ENCODE data around the gene EIF3A.

The EIF3A gene

GRCh38 chr10:118998183-118998582 is 82.4 kb downstream of the EIF3A start:
- no peak overlapping the region for H3K9ac ChIP-seq (ENCODE audit: low read depth, low read length)
- H3K36me3 ChIP-seq (ENCODE audit: control insufficient read depth, insufficient read depth, low read length): no peaks in the 10 kb centered on the region
- no peaks in the 10 kb centered on the region for H3K27me3 ChIP-seq (ENCODE audit: control insufficient read depth, insufficient read depth, low read length)

GRCh38 chr10:118997379-118997778 is 83.2 kb downstream of the EIF3A start:
- Histone ChIP-seq H3K27me3 (ENCODE audit: control insufficient read depth, insufficient read depth, low read length) (no peaks in the 10 kb centered on the region), H3K9me3 (ENCODE audit: control insufficient read depth, insufficient read depth, low read length) (no peaks in the 10 kb centered on the region), H3K9ac (ENCODE audit: low read depth, low read length) (no peak overlapping the region), H3K36me3 (ENCODE audit: control insufficient read depth, insufficient read depth, low read length) (no peaks in the 10 kb centered on the region), H3K4me3 (ENCODE audit: low read depth, low read length) (no peak overlapping the region), H3K4me1 (ENCODE audit: control insufficient read depth, insufficient read depth, low read length) (no peaks in the 10 kb centered on the region), H3K27ac (ENCODE audit: low read depth, low read length) (no peak overlapping the region)

More at GRCh38 chr10:118998183-118998582, 82.4 kb downstream of the EIF3A start:
- no peaks in the 10 kb centered on the region for H3K4me1 ChIP-seq (ENCODE audit: control insufficient read depth, insufficient read depth, low read length)
- no peak overlapping the region for H3K4me3 ChIP-seq (ENCODE audit: low read depth, low read length)
- H3K9me3 ChIP-seq (ENCODE audit: control insufficient read depth, insufficient read depth, low read length): no peaks in the 10 kb centered on the region
- H3K27ac ChIP-seq (ENCODE audit: low read depth, low read length): no peak overlapping the region

GRCh38 chr10:118995739-118996138 is 84.9 kb downstream of the EIF3A start:
- H3K9ac ChIP-seq (ENCODE audit: low read depth, low read length): no peak overlapping the region
- H3K4me3 ChIP-seq (ENCODE audit: low read depth, low read length): no peak overlapping the region
- no peaks in the 10 kb centered on the region for H3K9me3 ChIP-seq (ENCODE audit: control insufficient read depth, insufficient read depth, low read length)
- no peaks in the 10 kb centered on the region for H3K27me3 ChIP-seq (ENCODE audit: control insufficient read depth, insufficient read depth, low read length)
- no peaks in the 10 kb centered on the region for H3K36me3 ChIP-seq (ENCODE audit: control insufficient read depth, insufficient read depth, low read length)
- no peaks in the 10 kb centered on the region for H3K4me1 ChIP-seq (ENCODE audit: control insufficient read depth, insufficient read depth, low read length)
- H3K27ac ChIP-seq (ENCODE audit: low read depth, low read length): no peak overlapping the region

DNA sequence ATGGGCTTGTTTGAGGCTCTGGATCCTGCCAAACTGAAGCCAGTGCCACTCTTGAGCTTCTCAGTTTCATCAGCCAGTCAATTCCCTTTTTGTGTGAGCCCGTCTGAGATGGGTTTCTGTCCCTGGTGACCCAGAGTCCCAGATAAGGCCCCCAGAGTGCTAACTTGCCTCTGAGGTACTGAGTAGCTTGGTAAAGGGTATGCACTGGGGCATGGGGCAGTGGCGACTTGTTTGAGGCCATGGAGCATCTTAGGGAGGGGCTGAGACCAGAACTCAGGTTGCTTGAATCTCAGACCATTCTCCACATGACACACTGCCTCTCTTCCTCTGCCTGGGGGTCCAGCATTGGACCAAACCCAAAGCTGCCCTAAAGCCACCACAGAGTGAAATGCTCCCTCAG is 86.3 kb downstream of the EIF3A start:
- no peaks in the 10 kb centered on the region for H3K27me3 ChIP-seq (ENCODE audit: control insufficient read depth, insufficient read depth, low read length)
- H3K4me1 ChIP-seq (ENCODE audit: control insufficient read depth, insufficient read depth, low read length): no peaks in the 10 kb centered on the region
- no peaks in the 10 kb centered on the region for H3K36me3 ChIP-seq (ENCODE audit: control insufficient read depth, insufficient read depth, low read length)
- no peaks in the 10 kb centered on the region for H3K9me3 ChIP-seq (ENCODE audit: control insufficient read depth, insufficient read depth, low read length)
- no peak overlapping the region for H3K9ac ChIP-seq (ENCODE audit: low read depth, low read length)
- H3K4me3 ChIP-seq (ENCODE audit: low read depth, low read length): no peak overlapping the region
- H3K27ac ChIP-seq (ENCODE audit: low read depth, low read length): no peak overlapping the region

DNA sequence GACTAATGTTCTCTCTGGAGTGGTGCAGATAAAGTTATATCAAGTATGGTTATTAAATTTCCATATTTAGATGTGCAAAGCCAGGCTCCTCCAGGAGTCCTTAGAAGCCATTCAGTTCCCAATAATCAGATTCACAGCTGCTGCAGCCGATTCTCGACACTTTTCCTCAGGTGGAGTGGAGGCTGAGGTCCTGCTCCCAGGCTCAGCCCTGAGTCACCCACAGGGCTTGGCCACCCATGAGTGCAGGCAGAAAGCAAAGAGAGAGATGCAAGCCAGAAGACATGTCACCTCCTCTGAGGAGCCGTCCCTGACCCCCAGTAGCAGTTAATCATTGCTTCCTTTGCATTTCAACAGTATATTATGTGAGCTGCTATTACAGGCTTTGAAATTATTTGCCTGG is 87.4 kb downstream of the EIF3A start:
- H3K9me3 ChIP-seq (ENCODE audit: control insufficient read depth, insufficient read depth, low read length): no peaks in the 10 kb centered on the region

DNA sequence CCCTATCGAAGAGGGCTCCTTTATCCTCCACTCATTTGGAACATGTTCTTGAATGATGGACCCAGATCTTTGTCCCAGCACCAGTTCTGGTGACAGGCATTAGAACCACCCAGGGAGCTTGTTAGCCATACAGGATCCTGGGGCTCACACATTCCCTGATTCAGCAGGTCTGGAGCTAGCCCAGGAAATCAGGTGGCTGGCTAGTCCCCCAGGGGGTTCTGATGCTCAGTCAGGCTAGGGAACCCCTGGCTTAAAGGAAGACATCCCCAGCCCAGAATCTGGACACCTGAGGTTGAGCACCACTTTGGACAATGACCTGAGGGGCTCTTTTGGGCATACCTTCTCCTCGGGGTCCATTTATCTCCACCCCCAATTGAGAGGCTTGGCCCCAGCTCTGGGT is 88.1 kb downstream of the EIF3A start:
- Histone ChIP-seq H3K36me3 (ENCODE audit: control insufficient read depth, insufficient read depth, low read length) (no peaks in the 10 kb centered on the region), H3K4me3 (ENCODE audit: low read depth, low read length) (no peak overlapping the region), H3K4me1 (ENCODE audit: control insufficient read depth, insufficient read depth, low read length) (no peaks in the 10 kb centered on the region), H3K27ac (ENCODE audit: low read depth, low read length) (no peak overlapping the region), H3K27me3 (ENCODE audit: control insufficient read depth, insufficient read depth, low read length) (no peaks in the 10 kb centered on the region), H3K9me3 (ENCODE audit: control insufficient read depth, insufficient read depth, low read length) (no peaks in the 10 kb centered on the region), H3K9ac (ENCODE audit: low read depth, low read length) (no peak overlapping the region)

More for the DNA sequence above, 87.4 kb downstream of the EIF3A start:
- Histone ChIP-seq H3K27me3 (ENCODE audit: control insufficient read depth, insufficient read depth, low read length) (no peaks in the 10 kb centered on the region), H3K4me1 (ENCODE audit: control insufficient read depth, insufficient read depth, low read length) (no peaks in the 10 kb centered on the region), H3K36me3 (ENCODE audit: control insufficient read depth, insufficient read depth, low read length) (no peaks in the 10 kb centered on the region), H3K4me3 (ENCODE audit: low read depth, low read length) (no peak overlapping the region), H3K27ac (ENCODE audit: low read depth, low read length) (no peak overlapping the region), H3K9ac (ENCODE audit: low read depth, low read length) (no peak overlapping the region)

DNA sequence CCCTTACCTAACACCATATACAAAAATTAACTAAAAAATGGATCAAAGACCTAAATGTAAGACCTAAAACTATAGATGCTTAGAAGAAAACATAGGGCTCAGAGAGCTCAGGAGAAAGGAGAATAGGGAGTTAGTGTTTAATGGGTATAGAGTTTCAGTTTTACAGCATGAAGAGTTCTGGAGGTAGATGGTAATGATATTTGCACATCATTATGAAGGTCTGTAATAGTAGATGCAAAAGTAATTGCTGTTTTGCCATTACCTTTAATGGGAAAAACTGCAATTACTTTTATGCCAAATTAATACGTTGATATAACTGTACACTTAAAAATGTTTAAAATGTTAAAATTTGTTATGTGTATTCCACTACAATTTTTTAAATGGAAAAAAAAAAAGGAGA is 90.3 kb downstream of the EIF3A start:
- H3K36me3 ChIP-seq (ENCODE audit: control insufficient read depth, insufficient read depth, low read length): no peaks in the 10 kb centered on the region
- H3K9ac ChIP-seq (ENCODE audit: low read depth, low read length): no peak overlapping the region
- no peaks in the 10 kb centered on the region for H3K27me3 ChIP-seq (ENCODE audit: control insufficient read depth, insufficient read depth, low read length)
- no peaks in the 10 kb centered on the region for H3K4me1 ChIP-seq (ENCODE audit: control insufficient read depth, insufficient read depth, low read length)
- no peak overlapping the region for H3K27ac ChIP-seq (ENCODE audit: low read depth, low read length)
- H3K9me3 ChIP-seq (ENCODE audit: control insufficient read depth, insufficient read depth, low read length): no peaks in the 10 kb centered on the region
- no peak overlapping the region for H3K4me3 ChIP-seq (ENCODE audit: low read depth, low read length)

DNA sequence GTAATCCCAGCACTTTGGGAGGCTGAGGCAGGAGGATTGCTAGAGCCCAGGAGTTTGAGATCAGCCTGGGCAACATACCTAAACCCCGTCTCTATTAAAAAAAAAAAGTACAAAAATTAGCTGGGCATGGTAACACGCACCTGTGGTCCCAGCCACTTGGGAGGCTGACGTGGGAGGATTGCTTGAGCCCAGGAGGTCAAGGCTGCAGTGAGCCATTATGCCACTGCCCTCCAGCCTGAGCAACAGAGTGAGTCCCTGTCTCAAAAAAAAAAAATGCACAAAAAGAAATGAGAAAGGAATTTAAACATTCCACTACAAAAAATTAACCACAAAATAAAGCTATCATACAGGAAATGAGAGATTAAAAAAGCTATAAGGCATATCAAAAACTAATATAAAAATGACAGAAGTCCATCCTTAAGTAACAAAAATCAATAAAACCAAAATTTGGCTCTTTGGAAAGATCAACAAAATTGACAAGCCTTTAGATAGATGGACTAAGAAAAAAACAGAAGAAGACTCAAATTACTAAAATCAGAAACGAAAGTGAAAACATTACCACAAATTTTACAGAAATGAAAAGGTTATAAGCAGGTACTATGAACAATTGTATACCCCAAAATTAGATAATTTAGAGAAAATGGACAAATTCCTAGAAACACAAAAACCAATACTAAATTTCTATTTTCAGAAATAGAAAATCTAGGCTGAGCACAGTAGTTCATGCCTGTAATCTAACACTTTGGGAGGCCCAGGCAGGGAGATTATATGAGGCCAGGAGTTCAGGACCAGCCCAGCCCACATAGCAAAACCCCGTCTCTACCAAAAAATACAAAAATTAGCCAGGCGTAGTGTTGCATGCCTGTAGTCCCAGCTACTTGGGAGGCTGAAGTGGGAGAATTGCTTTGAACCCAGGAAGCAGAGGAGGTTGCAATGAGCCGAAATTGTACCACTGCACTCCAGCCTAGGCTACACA is 93.5 kb downstream of the EIF3A start:
- Histone ChIP-seq H3K9me3 (ENCODE audit: control insufficient read depth, insufficient read depth, low read length) (no peaks in the 10 kb centered on the region), H3K9ac (ENCODE audit: low read depth, low read length) (no peak overlapping the region), H3K4me3 (ENCODE audit: low read depth, low read length) (no peak overlapping the region), H3K36me3 (ENCODE audit: control insufficient read depth, insufficient read depth, low read length) (no peaks in the 10 kb centered on the region), H3K4me1 (ENCODE audit: control insufficient read depth, insufficient read depth, low read length) (no peaks in the 10 kb centered on the region), H3K27me3 (ENCODE audit: control insufficient read depth, insufficient read depth, low read length) (no peaks in the 10 kb centered on the region), H3K27ac (ENCODE audit: low read depth, low read length) (no peak overlapping the region)

- H3K4me1 ChIP-seq (ENCODE audit: control insufficient read depth, insufficient read depth, low read length): no peaks in the 10 kb centered on the region
- no peaks in the 10 kb centered on the region for H3K27me3 ChIP-seq (ENCODE audit: control insufficient read depth, insufficient read depth, low read length)
- no peak overlapping the region for H3K4me3 ChIP-seq (ENCODE audit: low read depth, low read length)
These were observed 95.0 kb downstream of the EIF3A start for GRCh38 chr10:118985576-118985975.

More at GRCh38 chr10:118985576-118985975, 95.0 kb downstream of the EIF3A start:
- H3K9ac ChIP-seq (ENCODE audit: low read depth, low read length): no peak overlapping the region
- H3K36me3 ChIP-seq (ENCODE audit: control insufficient read depth, insufficient read depth, low read length): no peaks in the 10 kb centered on the region
- H3K9me3 ChIP-seq (ENCODE audit: control insufficient read depth, insufficient read depth, low read length): no peaks in the 10 kb centered on the region
- no peak overlapping the region for H3K27ac ChIP-seq (ENCODE audit: low read depth, low read length)
